Tibial nerve (tissue), 4 donors: ENCODE results near the gene HIP1. TPM values are rescaled to one million over a fixed set of nuclear protein-coding genes. Genes with fewer than 3 reads are reported as not detected.

Source experiments
- DNase-seq, 2 donors: peaks; one replicate each; pipeline ENCODE4 v3.0.0-alpha.2; 2019; ENCODE audit warnings: low spot score in 2 of 2
- H3K27ac ChIP-seq, 4 donors: fragments of 200-600 bp; sonication (generic) in 3 of 4; one replicate each; pipeline ENCODE4 v1.5.1; 2017 to 2019; ENCODE audit warnings: mild to moderate bottlenecking in 1 of 4
- H3K27me3 ChIP-seq, 2 donors: fragments of 200-600 bp; sonication (generic) in 1 of 2; one replicate each; pipeline versions ENCODE4 v1.5.1 to v1.6.0; 2017 to 2019
- H3K36me3 ChIP-seq, 3 donors: fragments of 200-600 bp; sonication (generic); one replicate each; pipeline ENCODE4 v1.5.1; 2018 to 2019
- H3K4me1 ChIP-seq, 4 donors: fragments of 200-600 bp; sonication (generic) in 3 of 4; one replicate each; pipeline ENCODE4 v1.5.1; 2017 to 2019
- H3K4me3 ChIP-seq, 4 donors: fragments of 200-600 bp; sonication (generic) in 3 of 4; one replicate each; pipeline ENCODE4 v1.5.1; 2017 to 2019; ENCODE audit warnings: mild to moderate bottlenecking in 1 of 4, moderate library complexity in 1 of 4
- H3K9me3 ChIP-seq, 4 donors: fragments of 200-600 bp; sonication (generic) in 3 of 4; one replicate each; pipeline ENCODE4 v1.5.1; 2017 to 2019
- EP300 ChIP-seq, 2 donors: sonication (generic); formaldehyde crosslinking; IDR thresholded peaks; one replicate each; pipeline ENCODE4 v1.6.1; 2017; ENCODE audit warnings: antibody characterized with exemption in 2 of 2, mild to moderate bottlenecking in 1 of 2
- POLR2A ChIP-seq, 2 donors: fragments of 450-650 bp; IDR thresholded peaks; one replicate each; pipeline ENCODE4 v1.6.1; 2017; ENCODE audit warnings: antibody characterized with exemption in 2 of 2, mild to moderate bottlenecking in 2 of 2, moderate library complexity in 2 of 2
- WGBS, 2 donors: methylation state at CpG; one replicate each; pipeline ENCODE4 v1.1.5; 2018; 5-methylcytosine and 5-hydroxymethylcytosine counted together
- total RNA-seq, 4 donors: library from RNA; depleted of rRNA; stranded (reverse); fragments of >200 nt; gene quantifications; one replicate each; pipeline ENCODE4 v1.1.0, GENCODE V29; 2016
- TF ChIP-seq, protein P1 (sequence below), 5 experiments: fragments of 200-600 bp in 3 of 5; fragments of 450-650 bp in 2 of 5; sonication (generic) in 3 of 5; IDR thresholded peaks; one replicate each; pipeline ENCODE4 v1.5.1; 2016 to 2019; ENCODE audit warnings: antibody characterized with exemption in 5 of 5, mild to moderate bottlenecking in 3 of 5, moderate library complexity in 2 of 5

HIP1 gene
- total RNA-seq, 4 donors from 2014 or later = 43.2 to 59.7 (median 49.8) TPM

DNA sequence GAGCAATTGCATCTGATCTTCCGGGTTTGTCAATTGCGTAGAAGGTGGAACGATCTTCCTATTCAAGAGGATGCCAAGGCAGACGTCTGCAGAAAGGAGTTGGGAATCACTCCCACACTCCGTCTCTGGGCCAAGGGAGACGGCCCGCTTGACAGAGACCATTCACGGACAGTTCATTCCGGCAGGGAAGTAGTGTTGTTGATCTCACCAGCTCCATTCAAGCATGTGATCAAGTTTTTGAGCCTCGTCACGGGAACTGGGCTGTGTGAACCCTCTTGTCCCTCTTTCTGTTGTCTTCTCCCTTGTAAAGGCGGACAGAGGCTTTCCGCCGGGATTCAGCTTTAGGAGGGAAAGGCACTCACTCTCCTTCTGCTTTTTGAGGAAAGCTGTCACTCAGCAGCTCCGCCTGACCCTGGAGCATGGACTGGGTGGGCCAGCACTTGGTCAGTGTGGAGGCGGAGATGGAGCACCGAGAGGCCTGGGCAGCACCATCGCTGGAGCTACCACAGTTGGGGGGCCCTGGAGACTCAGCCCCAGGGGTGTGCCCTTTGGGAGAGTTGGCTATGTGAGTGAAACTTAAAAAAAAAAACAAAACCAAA, 201.7 kb downstream of the HIP1 start:
- 88 to 89% methylated on average over 18 of the region's 18 CpGs for WGBS, 2 donors
- Histone ChIP-seq H3K9me3 (no peaks in the 10 kb centered on the region), H3K27me3 (no peaks in the 10 kb centered on the region), H3K36me3 (peaks cover 3 to 83% (median 4%) of the 10 kb centered on the region in 3 donors), H3K27ac (no peak overlapping the region), H3K4me3 (no peak overlapping the region), H3K4me1 (no peaks in the 10 kb centered on the region)
- no peak for DNase-seq
- no peak for TF ChIP-seq POLR2A (IDR thresholded peaks at IDR 0.05)
- TF ChIP-seq, protein P1, sequence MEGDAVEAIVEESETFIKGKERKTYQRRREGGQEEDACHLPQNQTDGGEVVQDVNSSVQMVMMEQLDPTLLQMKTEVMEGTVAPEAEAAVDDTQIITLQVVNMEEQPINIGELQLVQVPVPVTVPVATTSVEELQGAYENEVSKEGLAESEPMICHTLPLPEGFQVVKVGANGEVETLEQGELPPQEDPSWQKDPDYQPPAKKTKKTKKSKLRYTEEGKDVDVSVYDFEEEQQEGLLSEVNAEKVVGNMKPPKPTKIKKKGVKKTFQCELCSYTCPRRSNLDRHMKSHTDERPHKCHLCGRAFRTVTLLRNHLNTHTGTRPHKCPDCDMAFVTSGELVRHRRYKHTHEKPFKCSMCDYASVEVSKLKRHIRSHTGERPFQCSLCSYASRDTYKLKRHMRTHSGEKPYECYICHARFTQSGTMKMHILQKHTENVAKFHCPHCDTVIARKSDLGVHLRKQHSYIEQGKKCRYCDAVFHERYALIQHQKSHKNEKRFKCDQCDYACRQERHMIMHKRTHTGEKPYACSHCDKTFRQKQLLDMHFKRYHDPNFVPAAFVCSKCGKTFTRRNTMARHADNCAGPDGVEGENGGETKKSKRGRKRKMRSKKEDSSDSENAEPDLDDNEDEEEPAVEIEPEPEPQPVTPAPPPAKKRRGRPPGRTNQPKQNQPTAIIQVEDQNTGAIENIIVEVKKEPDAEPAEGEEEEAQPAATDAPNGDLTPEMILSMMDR (IDR thresholded peaks at IDR 0.05) = no peak
- no peak for TF ChIP-seq EP300 (IDR thresholded peaks at IDR 0.05)

DNA sequence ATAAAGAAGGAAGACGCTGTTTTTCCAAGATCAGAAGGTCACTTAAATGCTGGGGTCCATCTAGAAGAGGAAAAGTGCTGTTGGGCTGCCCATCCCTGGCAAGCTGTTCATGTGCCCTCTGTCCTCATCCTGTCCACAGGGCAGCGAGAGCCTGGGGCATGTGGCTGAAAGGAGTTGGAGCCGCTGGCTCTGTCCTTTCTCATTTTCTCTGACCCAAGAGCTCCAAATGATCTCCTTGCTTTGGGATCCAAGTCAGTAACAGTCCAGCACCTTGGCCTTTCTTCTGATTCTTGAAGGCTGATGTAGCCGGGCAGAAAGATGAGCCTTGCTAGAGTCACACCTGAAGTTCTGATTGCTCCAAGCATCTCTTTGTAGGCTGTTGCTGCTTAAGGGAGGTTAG, 202.2 kb downstream of the HIP1 start:
- H3K36me3 ChIP-seq = peaks cover 3 to 77% (median 4%) of the 10 kb centered on the region in 3 donors

DNA sequence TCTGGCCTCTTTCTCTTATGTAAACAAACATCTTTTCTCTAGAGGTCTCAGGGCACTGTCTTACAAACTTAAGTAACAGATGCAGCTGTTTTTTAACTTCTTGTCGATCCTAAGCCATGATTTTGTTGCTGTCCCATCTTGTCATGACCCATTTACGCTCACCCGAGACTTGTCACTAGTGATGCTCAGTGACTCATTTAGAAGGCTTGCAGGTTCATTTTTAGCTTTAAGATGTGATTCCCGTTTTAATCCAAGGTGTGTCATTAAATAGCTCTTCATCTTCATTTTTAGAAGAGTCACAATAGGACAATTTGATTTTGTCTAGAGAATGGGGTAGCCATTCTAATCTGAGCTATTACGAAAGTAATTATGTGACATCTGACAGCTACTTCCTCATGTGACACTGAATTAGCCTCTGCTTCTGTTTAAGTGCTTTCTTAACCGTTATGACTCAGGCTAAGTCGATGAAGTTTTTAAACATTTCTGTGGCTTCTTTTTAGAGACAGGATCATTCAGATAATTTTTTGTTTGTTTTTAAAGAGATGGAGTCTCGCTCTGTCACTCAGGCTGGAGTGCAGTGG, 203.9 kb downstream of the HIP1 start:
- TF ChIP-seq, protein P1 (IDR thresholded peaks at IDR 0.05) = no peak
- TF ChIP-seq POLR2A (IDR thresholded peaks at IDR 0.05) (no peak), EP300 (IDR thresholded peaks at IDR 0.05) (no peak)
- DNase-seq = no peak
- WGBS, 2 donors = 75 to 83% methylated on average over 8 of the region's 8 CpGs

More for the DNA sequence above, 202.2 kb downstream of the HIP1 start:
- TF ChIP-seq EP300 (IDR thresholded peaks at IDR 0.05) = no peak
- TF ChIP-seq POLR2A (IDR thresholded peaks at IDR 0.05) = no peak
- TF ChIP-seq, protein P1 (IDR thresholded peaks at IDR 0.05) = no peak
- no peak overlapping the region for H3K27ac ChIP-seq
- H3K9me3 ChIP-seq = no peaks in the 10 kb centered on the region
- H3K4me3 ChIP-seq = no peak overlapping the region
- H3K27me3 ChIP-seq = no peaks in the 10 kb centered on the region
- H3K4me1 ChIP-seq = no peaks in the 10 kb centered on the region
- 93% methylated on average over 4 of the region's 4 CpGs for WGBS, 2 donors
- DNase-seq = no peak

DNA sequence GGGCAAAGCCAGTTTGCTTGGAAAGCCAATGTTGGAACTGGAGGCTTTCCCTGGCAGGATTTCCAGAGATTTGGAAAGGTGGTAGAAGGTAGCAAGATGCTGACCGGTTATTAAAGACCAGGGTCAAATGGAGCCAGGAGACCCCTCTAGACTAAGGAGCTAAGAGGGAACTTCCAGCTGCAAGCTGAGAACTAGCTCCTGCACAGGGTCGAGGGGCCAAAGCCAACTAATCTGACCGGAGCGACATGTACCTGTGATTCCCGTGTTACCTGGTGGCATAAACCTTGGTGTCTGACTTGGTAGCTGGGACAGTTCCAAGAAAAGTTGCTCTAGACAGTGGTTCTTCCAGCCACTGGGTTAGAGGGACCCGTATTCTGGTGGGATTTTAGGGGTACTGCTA, 204.8 kb downstream of the HIP1 start:
- Histone ChIP-seq H3K4me3 (no peak overlapping the region), H3K27ac (no peak overlapping the region), H3K27me3 (no peaks in the 10 kb centered on the region), H3K36me3 (peaks cover 0 to 51% (median 4%) of the 10 kb centered on the region in 3 donors), H3K9me3 (no peaks in the 10 kb centered on the region), H3K4me1 (no peaks in the 10 kb centered on the region)
- no peak for DNase-seq
- WGBS, 2 donors = 94 to 96% methylated on average over 6 of the region's 6 CpGs
- no peak for TF ChIP-seq POLR2A (IDR thresholded peaks at IDR 0.05)
- TF ChIP-seq, protein P1 (IDR thresholded peaks at IDR 0.05) = no peak
- no peak for TF ChIP-seq EP300 (IDR thresholded peaks at IDR 0.05)

More for the DNA sequence above, 203.9 kb downstream of the HIP1 start:
- Histone ChIP-seq H3K9me3 (no peaks in the 10 kb centered on the region), H3K27ac (no peak overlapping the region), H3K36me3 (peaks cover 3 to 60% (median 4%) of the 10 kb centered on the region in 3 donors), H3K27me3 (no peaks in the 10 kb centered on the region), H3K4me3 (no peak overlapping the region), H3K4me1 (no peaks in the 10 kb centered on the region)

DNA sequence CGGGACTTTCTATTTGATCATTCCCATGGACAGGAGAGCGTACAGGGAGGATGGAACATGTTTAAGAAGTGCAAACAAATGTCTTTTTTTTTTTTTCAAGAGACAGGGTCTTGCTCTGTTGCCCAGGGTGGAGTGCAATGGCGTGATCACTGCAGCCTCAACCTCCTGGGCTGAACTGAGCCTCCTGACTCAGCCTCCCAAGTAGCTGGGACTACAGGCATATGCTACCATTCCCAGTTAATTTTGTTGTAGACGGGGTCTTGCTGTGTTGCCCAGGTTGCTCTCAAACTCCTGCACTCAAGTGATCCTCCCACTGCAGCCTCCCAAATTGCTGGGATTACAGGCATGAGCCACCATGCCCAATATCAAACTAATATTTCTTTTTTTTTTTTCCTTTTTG, 206.1 kb downstream of the HIP1 start:
- TF ChIP-seq POLR2A (IDR thresholded peaks at IDR 0.05) = no peak
- no peak for TF ChIP-seq EP300 (IDR thresholded peaks at IDR 0.05)
- TF ChIP-seq, protein P1 (IDR thresholded peaks at IDR 0.05) = no peak
- Histone ChIP-seq H3K9me3 (no peaks in the 10 kb centered on the region), H3K36me3 (peaks cover 0 to 39% (median 4%) of the 10 kb centered on the region in 3 donors), H3K4me1 (peaks cover 0 to 6% (median 2%) of the 10 kb centered on the region in 4 donors), H3K27me3 (no peaks in the 10 kb centered on the region), H3K4me3 (no peak overlapping the region), H3K27ac (no peak overlapping the region)
- WGBS, 2 donors = 95 to 99% methylated on average over 4 of the region's 4 CpGs
- DNase-seq = no peak
